HL-60/S4 treated with retinoic acid at 250 ng/mL for 4 days and 3 days (cell line): ENCODE results near the gene PNCK.

Source experiments
- in situ Hi-C: fragments of 300-500 bp; cut with MboI; formaldehyde crosslinking; loops from 2 replicates; pipeline ENCODE4 v1.7.0; 2022; ENCODE audit warnings: low sequenced_read_pairs

The PNCK gene

DNA sequence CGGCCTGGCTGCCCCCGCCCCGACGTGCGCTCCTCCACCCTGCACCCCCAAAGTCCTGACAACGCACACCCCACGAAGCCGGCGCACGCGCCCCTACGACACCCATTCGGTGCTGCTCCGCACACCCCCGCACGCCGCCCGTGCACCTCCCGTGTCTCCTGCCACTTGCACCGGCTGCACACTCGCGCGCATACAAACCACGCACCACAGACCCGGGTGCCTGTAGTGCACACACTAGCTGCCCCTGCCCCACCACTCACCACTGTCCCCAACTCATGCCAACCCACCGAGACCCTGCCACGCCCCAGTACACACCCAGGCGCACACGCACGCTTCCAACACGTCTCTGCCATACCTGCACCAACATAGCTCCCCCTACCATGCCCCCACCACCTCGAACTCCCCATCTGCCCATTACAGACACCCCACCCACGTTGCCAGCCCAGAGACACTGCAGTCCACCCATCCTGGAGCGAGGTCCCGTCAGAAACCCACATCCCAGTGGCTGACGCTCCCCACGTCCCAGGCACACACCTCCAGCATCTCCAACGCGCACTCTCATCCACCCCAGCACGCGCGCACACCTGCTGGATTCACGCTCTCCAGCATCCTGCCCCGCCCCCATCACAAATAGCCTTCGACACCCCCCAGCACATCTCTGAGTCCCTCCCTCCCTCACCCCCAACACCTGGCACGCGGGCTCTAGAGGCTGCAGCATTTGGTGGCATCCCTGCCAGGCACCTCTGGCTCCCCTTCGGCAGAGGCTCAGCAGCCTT, 30.8 kb downstream of the PNCK start:
- in situ Hi-C loops, result no loop called here

DNA sequence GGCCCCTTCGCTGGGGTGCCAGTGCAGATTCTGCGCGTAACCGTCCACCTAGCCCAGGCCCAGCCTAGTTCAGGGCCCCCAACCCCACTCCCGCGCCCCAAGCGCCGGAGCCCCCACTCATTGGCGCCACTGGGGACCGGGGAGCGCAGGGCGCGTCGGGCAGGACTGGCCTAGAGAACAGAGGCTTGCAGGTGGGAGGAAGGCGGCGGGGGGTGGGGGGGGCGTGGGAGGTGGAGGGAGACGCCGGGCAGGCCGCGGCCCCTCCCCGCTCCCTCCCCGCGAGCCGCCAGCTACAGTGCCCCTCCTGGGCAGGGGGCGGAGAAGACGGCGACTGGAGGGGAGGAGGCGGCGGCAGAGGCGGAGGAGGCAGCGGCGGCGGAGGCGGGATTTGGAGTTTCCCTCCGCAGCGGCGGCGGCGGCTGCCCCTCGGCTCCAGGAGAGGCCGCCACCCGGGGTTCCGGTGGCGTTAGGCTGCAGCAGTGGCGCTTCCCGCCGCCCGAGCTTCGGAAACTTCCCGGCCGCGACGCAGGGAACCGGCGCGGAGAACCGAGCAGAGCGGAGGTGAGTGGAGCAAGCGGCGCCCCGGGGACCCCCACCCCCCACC, 31.5 kb downstream of the PNCK start:
- in situ Hi-C loops, result no loop called here

DNA sequence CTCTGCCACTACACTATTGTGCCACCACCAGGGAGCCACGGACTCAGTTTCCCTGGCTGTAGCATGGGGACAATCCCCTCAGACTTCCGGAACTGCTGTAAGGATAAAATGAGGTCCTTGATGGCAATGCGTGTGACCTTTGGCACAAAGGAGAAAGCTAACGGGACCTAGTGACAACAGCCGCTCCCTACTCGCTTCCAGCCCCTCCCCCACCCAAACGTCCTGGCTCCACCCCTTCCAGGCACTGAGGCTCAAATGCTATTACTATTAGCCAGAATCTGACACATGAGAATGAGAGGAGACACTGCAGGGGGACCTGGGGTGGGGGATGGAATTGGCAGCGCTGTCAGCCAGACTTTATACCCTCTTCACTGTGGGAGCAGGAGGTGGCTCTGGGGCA, 32.0 kb downstream of the PNCK start:
- in situ Hi-C loops, result no loop called here

DNA sequence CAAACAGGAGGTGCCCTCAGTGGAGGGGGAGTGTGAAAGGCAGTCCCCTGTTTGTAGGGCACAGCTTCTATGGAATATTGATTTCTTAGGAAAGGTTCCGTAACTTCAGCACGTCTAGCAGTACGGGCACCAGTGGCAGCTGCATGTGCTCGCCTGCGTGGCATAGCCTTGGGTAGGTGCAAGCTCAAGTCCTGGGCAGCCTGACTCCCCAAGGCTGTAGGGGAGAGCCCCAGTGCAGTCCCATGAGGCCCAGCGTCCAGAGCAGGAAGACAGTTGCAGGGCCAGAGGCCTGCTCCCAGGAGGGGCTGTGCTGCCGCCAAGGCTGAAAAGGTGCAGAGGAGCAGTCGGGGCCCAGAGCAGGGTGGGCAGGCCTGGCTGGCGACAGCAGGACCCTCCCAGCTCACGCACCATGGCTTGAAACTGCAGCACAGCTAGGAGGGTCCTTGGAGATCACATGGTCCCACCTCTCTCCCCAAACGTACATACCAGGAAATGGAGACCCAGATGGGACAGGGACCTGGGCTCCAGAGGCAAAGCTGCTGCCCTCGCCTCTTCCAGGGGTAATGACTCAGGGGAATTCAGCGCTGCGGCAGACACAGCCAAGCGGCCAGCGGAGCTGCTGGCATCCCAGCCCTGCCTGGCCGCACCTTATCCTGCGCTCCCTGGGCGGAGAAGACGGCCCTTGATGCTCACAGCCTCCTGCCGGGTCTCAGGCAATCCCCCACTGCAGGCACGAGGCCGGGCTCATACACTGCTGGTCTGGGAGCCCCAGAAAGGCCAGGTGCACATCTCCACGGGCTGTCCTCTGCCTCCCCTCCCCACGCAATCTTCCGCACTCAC, 32.7 kb downstream of the PNCK start:
- in situ Hi-C loops, result no loop called here

DNA sequence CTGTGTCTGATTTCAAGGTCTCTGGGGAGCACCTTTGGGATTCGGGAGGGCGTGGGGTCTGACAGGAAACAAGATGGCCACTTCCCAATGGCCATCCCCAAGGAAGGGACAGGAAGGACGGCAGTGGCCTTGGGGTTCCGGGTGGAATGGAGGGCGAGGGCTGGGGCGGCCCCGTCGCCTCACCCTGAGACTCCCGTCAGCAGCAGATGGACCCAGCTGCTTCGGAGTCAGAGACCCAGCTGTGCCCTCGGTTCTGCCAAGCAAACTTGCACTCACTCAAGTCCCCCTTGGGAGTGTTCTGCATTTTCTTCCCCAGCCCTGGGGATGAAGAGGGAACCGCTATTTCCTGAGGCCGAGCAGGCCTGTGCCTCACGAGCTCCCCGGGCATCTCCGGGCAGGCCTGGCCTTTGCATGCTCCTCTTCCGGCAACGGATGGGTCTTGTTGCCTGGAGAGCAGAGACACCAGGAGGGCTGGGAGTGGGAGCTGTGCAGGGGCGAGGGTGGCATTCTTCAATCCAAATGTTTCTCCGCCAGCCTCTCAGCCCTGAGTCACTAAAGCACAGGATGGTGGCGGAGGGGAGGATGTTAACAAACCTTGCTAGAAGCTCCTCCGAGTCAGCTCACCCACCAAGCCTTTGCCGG, 33.4 kb downstream of the PNCK start:
- in situ Hi-C loops, result no loop called here

DNA sequence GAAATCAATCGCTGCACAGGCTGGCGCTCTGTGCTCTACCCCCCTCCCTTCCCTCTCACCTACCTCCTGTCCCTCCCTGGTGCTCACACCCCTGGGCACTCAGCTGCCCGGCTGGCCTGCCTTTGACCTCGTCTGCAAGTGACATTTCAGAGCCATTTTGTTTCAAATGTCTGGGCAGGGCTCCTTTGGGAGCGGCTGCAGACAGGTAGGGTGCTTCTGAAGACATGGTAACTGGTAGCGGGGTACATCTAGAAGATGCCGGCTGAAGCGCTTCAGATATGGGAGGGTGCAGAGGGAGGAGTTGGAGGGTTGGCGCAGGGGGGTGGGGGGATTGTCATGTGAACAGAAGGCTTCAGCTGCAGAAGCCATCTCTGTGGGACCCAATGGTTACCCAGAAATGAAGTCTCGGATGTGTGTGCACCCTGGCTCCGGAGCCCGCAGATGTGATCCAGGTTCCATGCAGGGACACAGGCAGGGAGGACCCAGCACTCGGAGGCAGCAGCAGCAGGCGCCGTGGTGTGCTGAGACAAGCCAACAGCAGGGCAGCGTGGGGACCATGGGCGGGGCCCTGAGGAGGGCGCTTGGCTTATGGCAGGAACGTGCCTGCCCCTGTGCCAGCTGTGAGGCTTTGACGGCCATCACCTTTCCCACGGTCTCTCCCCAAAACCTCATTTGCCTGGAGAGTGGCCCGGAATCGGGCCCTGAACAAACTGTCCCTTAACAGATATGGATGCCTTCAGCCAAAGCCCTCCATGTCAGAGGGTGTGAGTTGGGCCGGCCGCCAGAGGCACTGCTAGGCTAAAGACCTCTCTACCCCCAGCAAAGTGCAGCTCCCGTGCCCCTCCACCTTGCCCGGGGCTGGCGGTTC, 34.2 kb downstream of the PNCK start:
- in situ Hi-C loops, result no loop called here

DNA sequence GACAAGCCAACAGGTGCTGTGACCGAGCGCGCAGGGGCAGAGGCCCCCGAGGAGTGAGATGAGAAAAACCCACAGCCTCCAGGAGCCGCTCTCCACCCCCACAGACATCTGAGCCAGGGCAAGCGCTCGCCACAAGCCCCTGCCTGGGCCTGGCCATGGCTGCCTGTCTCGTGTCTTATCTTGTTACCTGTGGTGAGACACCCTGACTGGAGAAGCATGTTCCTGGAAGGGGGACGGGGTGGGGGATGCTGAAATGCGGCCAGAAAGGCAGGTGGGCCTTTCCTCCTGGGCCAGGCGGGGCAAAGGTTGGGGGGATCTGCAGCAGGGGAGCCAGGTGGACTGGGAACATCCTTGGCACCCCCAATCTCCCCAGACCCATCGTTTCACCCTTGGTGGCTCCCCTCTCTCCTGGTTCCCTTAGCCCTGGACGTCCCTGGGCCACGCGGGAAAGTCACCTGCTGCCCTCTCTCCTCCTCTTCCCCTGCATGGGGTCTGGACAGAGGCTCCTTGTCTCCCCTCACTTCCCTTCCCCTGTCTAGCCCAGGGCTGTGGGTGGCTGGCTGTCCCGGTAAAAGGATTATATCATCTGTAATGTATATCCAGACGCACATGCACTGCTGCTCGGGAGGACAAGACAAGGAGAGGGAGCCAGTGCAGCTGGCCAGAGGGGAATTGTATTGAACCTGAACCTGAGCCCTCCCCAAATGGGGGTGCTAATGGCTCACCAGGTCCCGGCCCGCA, 35.0 kb downstream of the PNCK start:
- in situ Hi-C loops, result no loop called here

DNA sequence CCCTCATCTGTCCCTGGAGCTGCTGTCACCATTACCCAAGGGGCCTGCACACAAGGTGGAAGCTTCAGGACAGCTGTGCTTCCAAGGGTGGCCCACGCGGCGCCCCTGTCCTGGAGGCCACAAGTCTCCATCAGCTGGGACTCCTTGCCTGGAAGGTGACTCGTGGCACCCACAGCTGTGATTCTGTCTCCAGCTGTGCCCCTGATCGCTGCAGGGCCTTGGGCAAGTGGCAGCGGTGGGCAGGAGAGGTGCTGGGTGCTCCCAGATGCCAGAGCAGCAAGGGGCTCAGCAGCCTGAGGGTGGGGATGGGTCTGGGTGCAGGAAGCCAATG, 35.6 kb downstream of the PNCK start:
- in situ Hi-C loops, result no loop called here

DNA sequence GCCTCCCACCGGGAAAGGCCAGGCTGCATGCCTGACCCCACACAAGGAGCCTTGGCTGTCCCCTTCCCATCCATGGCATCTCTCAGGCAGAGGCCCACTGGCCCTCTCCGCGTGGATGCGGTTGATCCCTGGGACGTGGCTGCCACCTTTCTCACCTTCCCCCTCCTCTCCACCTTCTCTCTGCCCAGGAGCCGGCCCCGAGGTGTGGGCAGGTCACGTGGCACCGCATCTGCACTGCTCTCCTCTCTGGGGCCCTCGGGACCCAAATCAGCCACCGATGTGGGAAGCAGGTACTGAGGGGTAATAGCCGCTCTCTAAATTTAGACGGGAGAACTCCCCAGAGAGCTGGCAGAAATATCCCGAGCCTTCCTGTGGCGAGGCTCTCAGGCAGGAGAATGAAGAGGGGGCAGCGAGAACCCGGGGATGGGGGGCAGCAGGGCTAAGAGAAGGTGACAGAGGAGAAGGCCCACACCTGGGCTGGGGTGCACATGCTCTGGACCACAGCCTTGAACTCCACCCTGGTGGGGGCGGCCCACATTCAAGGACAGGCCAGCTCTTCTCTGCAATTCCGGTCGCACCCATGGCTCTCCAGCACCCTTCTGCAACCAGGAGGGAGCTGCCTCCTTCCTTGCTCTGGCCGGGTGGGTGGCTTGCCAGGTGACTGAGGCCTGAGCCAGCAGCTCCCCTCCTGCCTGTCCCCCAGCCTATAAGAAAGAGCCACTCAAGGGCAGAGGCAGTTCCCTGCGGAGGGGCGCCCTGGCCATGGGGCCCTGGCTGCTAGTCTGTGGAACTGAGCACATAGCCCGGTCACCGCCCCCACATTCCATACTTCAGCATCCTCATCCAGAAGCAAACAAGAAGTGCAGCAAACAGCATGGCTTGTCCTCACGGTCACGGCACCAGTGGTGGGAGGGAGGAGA, 36.2 kb downstream of the PNCK start:
- in situ Hi-C loops, result no loop called here

DNA sequence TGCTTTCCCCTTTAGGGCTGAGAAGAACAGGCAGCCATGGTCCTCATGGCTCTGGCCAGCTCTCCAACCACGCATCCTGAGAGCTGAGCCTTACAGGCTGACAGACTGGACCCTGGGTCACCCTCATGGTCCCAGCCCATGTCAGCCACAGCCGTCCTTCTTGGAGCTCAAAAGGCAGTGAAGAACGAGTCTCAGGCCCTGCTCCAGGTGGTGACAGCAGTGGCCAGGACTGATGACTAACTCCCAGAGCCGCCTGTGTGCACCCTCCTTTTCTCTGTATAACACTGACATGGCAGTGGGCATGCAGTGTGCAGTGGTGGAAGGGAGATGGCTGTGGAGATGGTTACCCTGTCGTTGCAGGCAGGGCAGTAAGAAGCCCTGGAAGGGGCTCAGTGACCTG, 36.9 kb downstream of the PNCK start:
- in situ Hi-C loops, result no loop called here

DNA sequence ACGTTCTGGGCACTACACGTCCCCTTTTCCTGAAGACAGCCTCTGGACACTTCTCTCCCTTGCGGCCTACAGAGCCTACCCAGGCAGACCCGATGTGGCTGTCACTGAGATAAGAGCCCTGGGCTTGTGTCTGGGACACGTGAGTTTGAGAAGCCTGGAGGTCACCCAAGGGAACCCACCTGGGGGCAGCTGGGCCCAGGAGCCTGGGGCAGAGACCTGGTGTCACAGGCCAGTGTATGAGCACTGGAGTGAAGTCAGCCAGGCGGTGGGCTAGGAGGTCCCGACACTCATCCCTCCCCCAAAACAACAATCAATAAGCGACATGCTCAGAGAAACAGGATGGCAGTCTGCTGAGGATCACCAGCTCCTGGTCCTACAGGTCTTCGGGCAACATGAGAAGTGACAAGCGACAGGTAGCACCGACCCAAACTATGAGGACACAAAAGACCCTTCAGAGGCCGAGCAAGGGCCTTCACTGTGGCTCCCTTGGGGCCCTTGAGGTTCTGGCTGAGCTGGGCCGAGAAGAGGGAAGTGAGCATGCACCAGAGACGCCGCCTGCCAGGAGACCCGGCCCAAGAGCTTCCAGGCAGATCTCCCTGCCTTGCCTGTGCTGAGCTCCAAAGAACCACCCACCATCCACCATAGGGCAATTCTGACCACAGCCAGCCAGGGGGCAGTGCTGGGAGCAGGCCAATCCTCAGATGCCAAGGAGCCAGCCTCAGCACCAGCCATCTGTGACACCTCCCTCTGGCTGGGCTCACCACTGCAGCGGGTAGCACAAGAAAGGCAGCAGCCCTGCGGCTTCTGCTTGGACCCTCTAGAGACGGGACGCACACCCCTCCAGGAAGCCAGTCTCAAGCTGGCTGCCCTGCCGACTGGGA, 37.6 kb downstream of the PNCK start:
- in situ Hi-C loops, result no loop called here

DNA sequence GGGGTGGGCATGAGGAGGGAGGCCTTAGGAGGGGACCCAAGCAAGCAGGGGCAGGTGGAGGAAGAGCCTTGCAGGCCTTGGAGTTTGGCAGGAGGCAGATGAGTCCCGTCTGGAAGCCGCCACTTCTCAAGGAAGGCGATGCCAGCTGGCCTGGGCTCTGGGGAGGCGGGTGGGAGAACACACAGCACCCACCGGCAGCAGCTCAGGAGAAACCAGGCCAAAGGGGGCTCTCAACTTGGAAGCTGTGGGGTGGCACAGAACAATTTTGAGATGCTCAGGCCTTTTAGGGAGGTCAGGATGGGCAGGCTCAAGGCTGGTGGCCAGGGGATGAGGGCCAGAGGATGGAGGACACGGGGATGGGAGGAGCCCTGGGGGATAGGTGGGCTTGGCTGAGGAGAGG, 38.2 kb downstream of the PNCK start:
- in situ Hi-C loops, result no loop called here

DNA sequence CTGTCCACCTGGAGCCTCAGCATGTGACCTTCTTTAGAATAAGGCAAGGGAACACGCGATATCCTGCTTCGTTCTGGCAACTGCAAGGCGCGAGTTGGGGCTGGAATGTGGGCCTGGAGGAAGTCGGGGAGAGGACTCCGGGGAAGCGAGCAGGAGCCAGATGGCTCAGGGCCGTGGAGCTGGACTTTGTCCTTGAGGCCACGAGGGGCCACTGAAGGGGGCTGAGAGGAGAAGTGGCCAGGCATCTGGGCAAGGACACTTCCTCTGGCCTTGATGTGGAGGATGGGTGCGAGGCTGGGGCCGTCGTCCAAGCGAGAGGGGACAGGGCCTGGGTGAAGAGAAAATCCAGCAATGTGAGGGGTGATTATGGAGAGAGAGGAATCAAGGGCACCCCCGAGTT, 38.8 kb downstream of the PNCK start:
- in situ Hi-C loops, result no loop called here

DNA sequence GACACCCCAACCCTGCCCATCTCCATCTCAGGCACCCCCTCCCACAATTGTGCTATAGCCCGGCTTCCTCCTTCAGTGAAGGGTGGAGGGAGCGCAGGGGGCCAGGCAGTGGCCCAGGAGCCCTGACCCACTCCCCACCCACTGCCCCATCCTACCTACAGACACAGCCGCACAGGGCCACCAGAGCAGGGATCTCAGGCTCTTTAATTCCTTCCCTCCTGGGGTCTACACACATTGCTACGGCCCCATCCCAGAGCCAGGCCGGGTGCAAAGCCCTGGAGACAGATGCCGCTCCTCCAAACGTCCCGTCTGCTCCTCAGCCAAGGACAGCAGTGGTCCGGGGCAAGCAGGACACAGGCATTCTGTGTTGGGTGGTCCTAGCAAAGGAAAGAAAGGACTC, 39.4 kb downstream of the PNCK start:
- in situ Hi-C loops, result no loop called here

DNA sequence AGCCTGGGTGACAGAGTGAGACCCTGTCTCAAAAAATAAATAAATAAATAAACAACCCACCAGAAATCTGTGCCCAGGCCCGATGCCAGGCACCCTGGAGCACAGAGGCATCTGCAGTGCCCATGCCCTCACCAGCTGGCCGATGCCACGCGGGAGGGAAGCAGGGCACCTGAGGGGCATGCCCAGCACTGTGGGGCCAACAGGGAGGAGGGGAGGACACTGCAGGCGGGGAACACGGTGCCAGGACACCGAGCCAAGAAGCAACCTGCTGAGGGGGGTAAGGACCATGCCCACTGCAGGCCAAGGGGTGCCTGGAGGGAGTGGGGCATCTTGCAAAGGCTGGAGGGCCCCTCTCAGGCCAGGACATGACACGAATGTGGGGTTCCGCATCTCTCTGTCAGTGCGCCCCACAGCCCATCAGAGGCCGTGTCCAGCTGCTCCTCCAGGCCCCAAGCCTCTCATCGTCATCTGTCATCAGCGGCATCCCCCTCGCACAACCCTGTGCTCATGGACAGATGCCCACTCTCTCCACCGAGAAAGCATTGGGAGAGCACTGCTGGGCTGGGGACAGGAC, 39.9 kb downstream of the PNCK start:
- in situ Hi-C loops, result no loop called here

DNA sequence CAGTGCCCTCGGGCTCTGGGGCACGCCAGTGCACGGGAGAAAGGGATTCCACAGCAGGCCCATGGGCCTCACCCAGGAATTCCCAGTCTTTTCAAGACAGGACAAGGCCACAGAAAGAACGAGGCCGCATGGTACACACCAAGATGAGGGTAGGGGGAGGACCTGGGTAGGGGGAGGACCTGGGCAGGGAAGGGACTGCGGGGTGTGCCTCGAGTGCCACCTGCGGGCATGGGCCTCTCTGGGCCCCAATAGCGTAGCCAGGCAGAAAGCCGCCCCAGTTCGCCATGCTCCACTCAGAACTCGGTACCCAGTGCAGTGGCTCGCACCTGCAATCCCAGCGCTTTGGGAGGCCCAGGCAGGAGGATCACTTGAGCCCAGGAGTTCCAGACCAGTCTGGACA, 40.6 kb downstream of the PNCK start:
- in situ Hi-C loops, result no loop called here

DNA sequence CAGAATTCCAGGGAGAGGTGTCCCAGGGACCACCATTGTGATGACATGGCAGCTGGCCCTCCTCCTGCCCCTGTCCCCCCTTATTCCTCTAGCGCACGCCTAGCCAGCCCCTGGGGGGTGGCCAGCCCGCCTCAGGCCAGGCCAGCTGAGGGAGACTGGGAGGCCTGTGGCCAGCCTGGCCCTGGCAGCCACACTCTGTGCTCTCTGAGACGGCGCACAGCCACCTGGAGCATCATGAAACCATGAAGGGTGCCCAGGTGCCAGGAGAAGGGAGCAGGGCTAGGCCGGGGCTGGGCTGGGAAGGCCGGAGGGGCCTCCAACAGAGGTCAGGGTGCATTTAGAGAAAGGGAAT, 41.0 kb downstream of the PNCK start:
- in situ Hi-C loops, result no loop called here
